GM12891 (cell line): ENCODE data around the gene KIF25.

Experiments used
- DNase-seq: peaks from one replicate; pipeline ENCODE4 v3.0.0; 2011; ENCODE audit warnings: low spot score; ENCODE audit not compliant: insufficient read length
- FAIRE-seq: peaks from 2 replicates; lab custom pipeline; 2011; peaks lifted over from hg19 to GRCh38; lab: Jason Lieb, UNC
- PAX5 ChIP-seq: IDR thresholded peaks from 2 replicates; pipeline ENCODE4 v1.6.1; 2011; ENCODE audit warnings: low read length, moderate library complexity, mild to moderate bottlenecking; ENCODE audit not compliant: insufficient read depth, severe bottlenecking
- POLR2A ChIP-seq: IDR thresholded peaks from 2 replicates; pipeline ENCODE4 v1.6.1; 2011; ENCODE audit warnings: low read depth, low read length, control low read depth
- POLR2AphosphoS5 ChIP-seq: IDR thresholded peaks from 2 replicates; pipeline ENCODE4 v1.6.1; 2011; ENCODE audit warnings: low read depth, low read length, control low read depth
- POU2F2 ChIP-seq: IDR thresholded peaks from 2 replicates; pipeline ENCODE4 v1.6.1; 2011; ENCODE audit warnings: low read depth, mild to moderate bottlenecking, control low read depth, low read length, moderate library complexity
- SPI1 ChIP-seq: IDR thresholded peaks from 2 replicates; pipeline ENCODE4 v1.6.1; 2011; ENCODE audit warnings: low read depth, low read length, control low read depth
- TAF1 ChIP-seq: IDR thresholded peaks from 2 replicates; pipeline ENCODE4 v1.6.1; 2011; ENCODE audit warnings: low read depth, low read length, control low read depth

Gene KIF25

DNA sequence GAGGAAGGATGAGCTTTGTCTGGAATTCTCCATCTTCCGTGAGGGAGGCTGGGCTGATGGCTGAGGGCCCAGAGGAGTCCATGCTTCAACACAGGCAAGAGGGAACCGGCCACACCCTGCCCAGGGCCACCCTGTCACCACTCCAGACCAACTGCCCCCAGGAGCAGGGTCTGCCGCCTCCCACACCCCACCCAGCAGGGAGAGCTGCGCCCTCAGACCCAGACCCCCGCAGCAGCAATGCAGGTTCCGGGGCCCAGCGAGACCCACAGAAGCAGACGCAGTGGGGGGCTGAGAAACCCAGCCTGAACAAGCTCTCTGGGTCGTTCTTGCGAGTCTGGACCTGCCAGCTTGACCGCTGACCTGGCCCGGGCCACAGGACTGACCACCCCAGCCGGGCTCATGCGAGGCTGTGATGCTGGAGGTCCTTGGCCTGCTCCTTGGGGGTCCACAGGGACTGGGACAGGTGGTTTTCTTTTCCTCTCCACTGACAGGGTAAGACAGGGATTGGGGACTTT lies 56.5 kb downstream of the KIF25 start:
- FAIRE-seq (no peak), DNase-seq (no peak)
- TF ChIP-seq POLR2A (no peak), POU2F2 (no peak), SPI1 (no peak), POLR2AphosphoS5 (no peak), TAF1 (no peak), PAX5 (no peak)

GRCh38 chr6:168054765-168055560 lies 57.5 kb downstream of the KIF25 start:
- TF ChIP-seq TAF1 (no peak), POLR2AphosphoS5 (no peak), POU2F2 (no peak), SPI1 (no peak), PAX5 (no peak), POLR2A (no peak)
- no peak for FAIRE-seq
- no peak for DNase-seq

DNA sequence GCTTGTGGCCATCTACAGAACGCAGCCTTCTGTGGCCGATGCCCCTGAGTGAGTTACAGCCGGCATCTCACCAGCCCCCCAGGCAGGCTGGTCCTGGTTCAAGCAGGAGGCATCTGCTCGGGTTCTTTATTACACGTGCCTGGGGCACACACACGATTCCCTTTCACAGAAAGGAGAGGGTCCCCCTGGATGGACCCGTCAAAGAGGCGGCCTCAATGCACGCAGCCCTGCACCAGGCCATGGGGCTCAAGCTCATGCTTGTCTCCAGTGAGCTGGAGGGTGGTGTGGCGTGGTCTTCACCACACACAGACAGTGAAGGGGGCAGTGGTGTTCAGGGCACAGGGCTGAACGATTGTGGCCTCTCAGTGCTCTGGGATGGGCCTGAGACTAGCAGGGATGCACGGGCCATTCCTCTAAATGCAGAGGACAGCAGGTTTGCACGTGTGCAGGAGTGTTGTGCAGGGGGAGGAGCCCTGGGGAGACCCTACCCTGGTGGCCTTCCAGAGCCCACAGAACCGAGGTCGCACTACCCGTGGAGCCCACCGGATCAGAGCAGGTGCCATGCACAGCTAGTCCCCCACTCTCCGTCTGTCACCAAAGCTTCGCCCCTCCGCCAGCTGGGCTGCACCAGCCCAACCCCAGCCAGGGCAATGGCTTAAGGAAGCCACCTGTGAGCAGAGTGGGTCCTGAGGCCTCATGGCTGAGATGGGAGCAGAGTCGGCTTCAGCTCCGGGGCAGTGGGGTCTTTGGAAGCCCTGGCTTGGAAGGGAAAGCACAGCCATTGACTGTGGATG lies 58.4 kb downstream of the KIF25 start:
- DNase-seq (no peak), FAIRE-seq (no peak)
- TF ChIP-seq SPI1 (no peak), POLR2AphosphoS5 (no peak), TAF1 (no peak), POU2F2 (no peak), PAX5 (no peak), POLR2A (no peak)

- no peak for TF ChIP-seq POLR2AphosphoS5
- no peak for TF ChIP-seq TAF1
- TF ChIP-seq POLR2A, result no peak
- TF ChIP-seq PAX5, result no peak
- TF ChIP-seq SPI1, result no peak
- no peak for TF ChIP-seq POU2F2
- DNase-seq (no peak), FAIRE-seq (no peak)
Measured at GRCh38 chr6:168056892-168057527, 59.5 kb downstream of the KIF25 start.

DNA sequence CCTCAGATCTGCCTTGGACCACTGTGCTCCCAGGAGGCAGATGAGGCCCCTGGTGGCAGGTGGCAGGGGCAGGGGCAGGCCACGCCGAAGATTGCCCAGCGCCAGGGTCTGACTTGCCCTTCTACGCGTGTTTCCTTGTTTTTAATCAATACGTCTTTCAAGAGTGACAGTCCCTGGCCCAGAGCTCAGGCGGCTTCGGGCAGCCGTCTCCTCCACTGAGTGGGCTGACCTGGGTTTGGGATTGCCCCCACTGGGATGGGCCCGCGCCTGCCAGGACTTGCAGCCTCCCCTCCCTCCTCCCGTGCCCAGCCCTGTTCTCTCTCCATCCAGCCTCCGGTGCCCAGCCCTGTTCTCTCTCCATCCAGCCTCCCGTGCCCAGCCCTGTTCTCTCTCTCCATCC lies 60.4 kb downstream of the KIF25 start:
- DNase-seq (no peak), FAIRE-seq (no peak)
- no peak for TF ChIP-seq TAF1
- no peak for TF ChIP-seq PAX5
- no peak for TF ChIP-seq POLR2A
- TF ChIP-seq SPI1, result no peak

DNA sequence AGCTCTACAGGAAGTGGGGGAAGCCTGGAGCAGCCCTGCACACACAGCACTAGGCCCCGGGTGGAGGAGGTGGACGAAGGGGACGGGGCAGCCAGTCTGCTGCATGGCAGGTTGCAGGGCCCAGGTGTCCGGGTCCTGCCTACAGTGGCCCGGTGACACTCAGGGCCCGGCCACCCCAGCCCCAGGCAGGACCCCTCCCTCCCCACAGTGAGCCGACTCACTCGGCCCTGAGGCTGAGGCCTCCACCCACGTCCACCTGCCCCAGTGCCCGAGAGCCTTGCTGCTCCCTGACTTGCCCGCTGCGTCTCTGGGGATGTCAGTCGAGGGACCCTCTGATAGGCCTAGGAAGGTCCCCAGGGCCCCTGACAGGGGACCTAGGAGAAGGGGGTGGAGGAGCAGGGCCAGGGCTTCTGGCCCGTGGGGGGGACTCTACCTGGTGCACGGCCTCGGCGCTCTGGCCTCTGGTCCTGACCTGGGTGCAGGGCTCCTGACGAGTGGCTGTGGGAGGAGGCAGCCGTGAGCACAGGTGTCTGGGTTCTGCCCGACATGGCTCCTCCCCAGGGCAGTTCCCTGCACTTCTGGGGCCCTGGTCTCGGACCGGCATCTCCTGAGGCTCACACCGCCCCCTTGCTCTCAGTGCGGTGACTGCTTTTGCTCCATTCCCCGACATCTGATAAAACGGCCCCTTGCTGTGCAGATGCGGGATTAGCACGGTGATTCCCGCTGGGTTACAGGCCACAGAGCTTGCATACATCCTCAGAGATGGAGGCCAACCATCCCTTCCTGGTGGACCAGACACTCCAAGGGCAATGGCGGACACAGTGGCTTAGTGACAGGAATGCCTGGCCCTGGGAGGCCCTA lies 61.5 kb downstream of the KIF25 start:
- TF ChIP-seq SPI1 (no peak), TAF1 (no peak), POLR2AphosphoS5 (no peak), POLR2A (no peak), PAX5 (no peak), POU2F2 (no peak)
- DNase-seq, result no peak
- FAIRE-seq, result no peak

- no peak for FAIRE-seq
- no peak for DNase-seq
- TF ChIP-seq SPI1, result no peak
- TF ChIP-seq PAX5, result no peak
- TF ChIP-seq POU2F2, result no peak
Measured at GRCh38 chr6:168060521-168060931, 63.1 kb downstream of the KIF25 start.

DNA sequence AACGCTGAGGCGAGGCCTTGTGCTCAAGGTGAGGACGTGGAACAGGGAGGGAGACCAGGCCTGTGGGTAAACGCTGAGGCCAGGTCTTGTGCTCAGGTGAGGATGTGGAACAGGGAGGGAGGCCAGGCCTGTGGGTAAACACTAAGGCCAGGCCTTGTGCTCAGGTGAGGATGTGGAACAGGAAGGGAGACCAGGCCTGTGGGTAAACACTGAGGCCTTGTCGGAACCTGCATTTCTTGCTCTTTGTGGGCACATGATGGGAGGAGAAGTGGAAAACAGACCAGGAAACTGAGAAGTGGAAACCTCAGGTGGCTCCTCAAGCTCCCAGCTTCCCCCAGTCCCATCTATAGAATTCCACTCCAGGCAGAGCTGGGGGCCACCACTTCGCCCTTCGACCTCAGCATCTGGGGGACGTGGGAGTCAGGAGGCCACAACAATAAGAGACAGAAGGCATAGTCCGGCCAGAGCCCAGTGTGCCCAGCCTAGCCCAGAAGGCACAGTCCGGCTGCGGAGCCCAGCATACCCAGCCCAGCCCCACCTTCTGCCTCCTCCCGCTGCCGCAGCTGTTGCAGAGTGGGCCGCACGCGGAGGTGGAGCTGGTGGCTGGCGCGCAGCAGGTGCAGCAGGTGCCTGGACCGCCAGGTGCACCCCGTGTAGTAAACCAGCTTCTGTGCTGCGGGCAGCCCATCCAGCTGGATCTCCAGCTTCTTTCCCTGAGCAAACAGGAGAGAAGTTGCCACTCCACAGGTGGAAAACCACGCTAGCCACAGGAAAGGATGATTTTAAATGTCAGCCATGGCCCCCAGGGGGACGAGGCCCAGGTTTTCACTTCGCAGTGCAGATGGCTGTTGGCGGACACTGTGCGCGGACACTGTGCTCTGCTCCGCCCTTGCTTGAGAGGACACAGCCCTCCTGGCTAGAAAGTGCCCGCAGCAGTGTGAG lies 64.1 kb downstream of the KIF25 start:
- TF ChIP-seq PAX5, result no peak
- no peak for TF ChIP-seq POU2F2
- no peak for TF ChIP-seq SPI1
- TF ChIP-seq POLR2AphosphoS5, result no peak
- no peak for TF ChIP-seq POLR2A
- no peak for TF ChIP-seq TAF1
- FAIRE-seq, result no peak
- DNase-seq, result no peak
